ENCODE data around the gene RAF1. TPM values are rescaled to one million over a fixed set of nuclear protein-coding genes. Genes with fewer than 3 reads are reported as not detected.

Gene RAF1
- total and polyA plus RNA-seq, 2 donors (not counting 1 experiment from before 2014, with no cell fraction given): 84.3 to 126 TPM

GRCh38 chr3:12571986-12572385, 91.9 kb downstream of the RAF1 start:
- Histone ChIP-seq H3K4me1 (ENCODE audit: control insufficient read depth in 2 of 2, insufficient read depth in 2 of 2, low read length in 2 of 2) (peaks cover 0 to 4% of the 10 kb centered on the region in 2 donors), H3K4me2 (replicated peaks; ENCODE audit: low read depth, low read length, poor library complexity, severe bottlenecking) (no peak overlapping the region), H3K9ac (ENCODE audit: low read length) (no peak overlapping the region), H3K4me3 (ENCODE audit: control extremely low read depth in 1 of 5, extremely low read depth in 1 of 5, insufficient read depth in 1 of 5, low read depth in 2 of 5, low read length in 4 of 5) (no peak overlapping the region), H3K36me3 (replicated peaks in 1 of 2; ENCODE audit: control extremely low read depth in 1 of 2, control insufficient read depth in 1 of 2, extremely low read depth in 1 of 2, insufficient read depth in 2 of 2, low read length in 1 of 2) (peaks cover 35 to 74% of the 10 kb centered on the region in 2 experiments), H2AFZ (ENCODE audit: insufficient read depth, low read depth, low read length, poor library complexity, severe bottlenecking) (no peak overlapping the region), H3K9me3 (ENCODE audit: control extremely low read depth in 1 of 3, control insufficient read depth in 2 of 3, insufficient read depth in 1 of 3, low read length in 2 of 3) (peaks cover 0 to 5% (median 0%) of the 10 kb centered on the region in 3 donors), H3K27ac (ENCODE audit: low read length in 2 of 2) (no peak overlapping the region), H4K20me1 (ENCODE audit: control insufficient read depth, insufficient read depth, low read length, poor library complexity, severe bottlenecking) (peaks cover 13% of the 10 kb centered on the region), H3K27me3 (replicated peaks in 1 of 4; ENCODE audit: control extremely low read depth in 1 of 4, control insufficient read depth in 3 of 4, insufficient read depth in 4 of 4, low read length in 3 of 4) (no peaks in the 10 kb centered on the region), H3K79me2 (ENCODE audit: control insufficient read depth, insufficient read depth, low read length) (peaks cover 18% of the 10 kb centered on the region)
- ChIA-PET POLR2A (no interaction called here), CTCF (no interaction called here)
- Mint-ChIP-seq H3K27ac (no peak overlapping the region), H3K4me3 (no peak overlapping the region), H3K27me3 (no peaks in the 10 kb centered on the region), H3K9me3 (ENCODE audit: insufficient read depth) (no peaks in the 10 kb centered on the region), H3K4me1 (peaks cover 6% of the 10 kb centered on the region)
- DNase-seq (no peak), ATAC-seq (ENCODE audit: low read depth) (no peak)
- intact Hi-C loops (cut with micrococcal nuclease): no loop called here
- TF ChIP-seq CTCF (IDR thresholded peaks at IDR 0.05) (no peak), EZH2 (IDR thresholded peaks at IDR 0.05; ENCODE audit: borderline replicate concordance, insufficient read depth, low read depth, low read length, poor library complexity, severe bottlenecking) (no peak)
- 95% methylated on average over 10 of the region's 11 CpGs for WGBS (ENCODE audit: insufficient coverage)

GRCh38 chr3:12569836-12570235, 94.1 kb downstream of the RAF1 start:
- Mint-ChIP-seq H3K27me3 (no peaks in the 10 kb centered on the region), H3K27ac (no peak overlapping the region), H3K4me3 (no peak overlapping the region), H3K9me3 (ENCODE audit: insufficient read depth) (peaks cover 5% of the 10 kb centered on the region), H3K4me1 (peaks cover 8% of the 10 kb centered on the region)
- Histone ChIP-seq H3K4me3 (ENCODE audit: control extremely low read depth in 1 of 5, extremely low read depth in 1 of 5, insufficient read depth in 1 of 5, low read depth in 2 of 5, low read length in 4 of 5) (no peak overlapping the region), H3K36me3 (replicated peaks in 1 of 2; ENCODE audit: control extremely low read depth in 1 of 2, control insufficient read depth in 1 of 2, extremely low read depth in 1 of 2, insufficient read depth in 2 of 2, low read length in 1 of 2) (peaks cover 20 to 53% of the 10 kb centered on the region in 2 experiments), H3K27me3 (replicated peaks in 1 of 4; ENCODE audit: control extremely low read depth in 1 of 4, control insufficient read depth in 3 of 4, insufficient read depth in 4 of 4, low read length in 3 of 4) (no peaks in the 10 kb centered on the region), H3K79me2 (ENCODE audit: control insufficient read depth, insufficient read depth, low read length) (peaks cover 39% of the 10 kb centered on the region), H2AFZ (ENCODE audit: insufficient read depth, low read depth, low read length, poor library complexity, severe bottlenecking) (no peak overlapping the region), H3K27ac (ENCODE audit: low read length in 2 of 2) (no peak overlapping the region), H3K4me2 (replicated peaks; ENCODE audit: low read depth, low read length, poor library complexity, severe bottlenecking) (no peak overlapping the region), H4K20me1 (ENCODE audit: control insufficient read depth, insufficient read depth, low read length, poor library complexity, severe bottlenecking) (peaks cover 17% of the 10 kb centered on the region), H3K9ac (ENCODE audit: low read length) (no peak overlapping the region), H3K4me1 (ENCODE audit: control insufficient read depth in 2 of 2, insufficient read depth in 2 of 2, low read length in 2 of 2) (peaks cover 0 to 4% of the 10 kb centered on the region in 2 donors), H3K9me3 (ENCODE audit: control extremely low read depth in 1 of 3, control insufficient read depth in 2 of 3, insufficient read depth in 1 of 3, low read length in 2 of 3) (peaks cover 0 to 19% (median 7%) of the 10 kb centered on the region in 3 donors)
- POLR2A ChIA-PET: no interaction called here
- intact Hi-C loops (cut with micrococcal nuclease): no loop called here
- CTCF ChIA-PET: no interaction called here
- ATAC-seq (ENCODE audit: low read depth): no peak
- no peak for TF ChIP-seq EZH2 (IDR thresholded peaks at IDR 0.05; ENCODE audit: borderline replicate concordance, insufficient read depth, low read depth, low read length, poor library complexity, severe bottlenecking)
- TF ChIP-seq CTCF (IDR thresholded peaks at IDR 0.05): no peak
- DNase-seq: no peak
- WGBS (ENCODE audit: insufficient coverage): 87% methylated on average over 4 of the region's 6 CpGs

Data from B cell (primary cell).